Measurements from ENCODE around the gene ZNF423.
"Not testable (repeated sequence)": the region's sequence is repeated elsewhere in the genome, so short reads cannot be mapped to it uniquely, and the experiment has no call there.

The ZNF423 gene

DNA sequence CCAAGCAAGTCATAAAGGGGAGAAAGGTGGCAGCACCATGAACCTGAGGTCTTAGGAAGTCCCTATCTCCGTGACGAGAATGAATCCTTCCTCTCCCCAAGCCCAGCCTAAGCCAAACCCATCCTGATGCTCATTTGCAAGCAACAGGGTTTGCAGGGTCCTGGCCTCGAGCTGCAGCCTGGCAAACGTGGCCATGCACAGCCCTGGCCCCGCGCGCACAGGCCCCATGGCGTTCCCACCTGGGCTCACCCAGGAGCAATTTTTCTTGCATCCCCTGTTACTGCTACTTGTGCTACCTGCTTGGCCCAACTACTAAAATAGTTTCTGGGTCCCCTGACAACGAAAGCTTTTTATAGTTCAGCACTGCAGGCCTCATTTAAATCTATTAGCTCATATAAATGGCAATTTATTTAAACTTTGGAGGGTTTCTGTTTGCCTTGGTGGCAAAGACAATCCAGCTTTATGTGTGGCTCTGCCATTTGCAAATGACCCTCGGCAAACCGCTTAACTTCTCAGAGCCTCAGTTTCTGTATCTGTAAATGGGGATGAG, 340.8 kb downstream of the ZNF423 start:
- no peak for DNase-seq (ENCODE audit: low read depth, low spot score)

GRCh38 chr16:49514073-49514980, 341.6 kb downstream of the ZNF423 start:
- DNase-seq (ENCODE audit: low read depth, low spot score) = no peak

- no peak for DNase-seq (ENCODE audit: low read depth, low spot score)
These were observed 342.9 kb downstream of the ZNF423 start for GRCh38 chr16:49513040-49513439.

GRCh38 chr16:49510654-49511305, 345.1 kb downstream of the ZNF423 start:
- no peak for DNase-seq (ENCODE audit: low read depth, low spot score)

DNA sequence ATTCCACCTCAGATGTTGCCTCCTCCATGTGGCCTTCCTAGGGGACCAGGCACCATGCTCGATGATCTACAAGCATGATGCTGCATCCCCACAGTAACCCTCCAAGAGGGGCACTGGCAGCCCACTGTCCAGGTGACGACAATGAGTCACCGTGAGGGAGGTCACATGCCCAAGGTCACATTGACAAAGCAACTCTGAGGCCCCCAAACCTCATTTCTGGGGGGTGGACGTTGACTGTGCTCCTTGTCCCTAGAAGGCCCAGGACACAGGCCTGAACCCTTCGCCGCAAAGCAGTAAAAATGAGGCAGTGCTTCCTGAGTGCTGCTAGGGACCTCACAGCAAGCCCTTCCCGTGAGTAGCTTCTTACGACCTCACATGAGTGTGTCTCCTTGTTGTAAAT, 345.8 kb downstream of the ZNF423 start:
- no peak for DNase-seq (ENCODE audit: low read depth, low spot score)

DNA sequence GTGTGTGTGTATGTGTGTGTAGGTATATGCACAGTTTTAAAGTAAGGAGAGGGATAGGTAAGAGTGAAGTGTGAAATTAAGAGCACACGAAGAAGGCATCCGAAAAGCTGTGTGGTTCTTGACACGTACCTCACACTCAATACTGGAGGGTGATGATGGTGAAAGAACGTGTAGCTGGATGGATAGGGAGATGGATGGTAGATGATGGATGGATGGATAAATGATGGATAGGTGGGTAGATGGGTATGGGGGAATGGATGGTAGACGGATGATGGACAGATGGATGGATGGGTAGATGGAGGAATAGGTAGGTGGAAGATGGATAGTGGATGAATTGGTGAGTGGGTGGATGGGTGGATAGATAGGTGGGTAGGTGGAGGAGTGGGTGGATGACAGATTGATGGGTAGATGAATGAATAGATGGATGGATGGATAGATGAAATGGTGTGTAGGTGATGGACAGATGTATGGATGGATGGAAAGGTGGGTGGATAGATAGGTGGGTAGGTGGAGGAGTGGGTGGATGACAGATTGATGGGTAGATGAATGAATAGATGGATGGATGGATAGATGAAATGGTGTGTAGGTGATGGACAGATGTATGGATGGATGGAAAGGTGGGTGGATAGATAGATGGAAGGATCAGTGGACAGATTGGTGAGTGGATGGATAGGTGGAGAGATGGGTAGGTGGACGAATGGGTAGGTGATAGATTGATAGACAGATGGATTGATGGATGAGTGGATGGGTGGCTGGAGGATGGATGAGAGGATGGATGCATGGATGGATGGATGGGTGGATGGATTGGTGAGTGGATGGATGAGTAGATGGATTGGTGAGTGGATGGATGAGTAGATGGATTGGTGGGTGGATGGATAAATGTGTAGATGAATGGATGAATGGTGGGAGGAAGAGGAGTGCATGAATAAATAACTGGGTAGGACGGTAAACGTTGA, 349.6 kb downstream of the ZNF423 start:
- DNase-seq (ENCODE audit: low read depth, low spot score) = not testable (repeated sequence)

- no peak for DNase-seq (ENCODE audit: low read depth, low spot score)
These were observed 350.4 kb downstream of the ZNF423 start for GRCh38 chr16:49505556-49505955.

- DNase-seq (ENCODE audit: low read depth, low spot score) = no peak
These were observed 351.3 kb downstream of the ZNF423 start for GRCh38 chr16:49504626-49505025.

- DNase-seq (ENCODE audit: low read depth, low spot score) = no peak
These were observed 351.9 kb downstream of the ZNF423 start for GRCh38 chr16:49504023-49504364.

GRCh38 chr16:49503256-49504022, 352.5 kb downstream of the ZNF423 start:
- no peak for DNase-seq (ENCODE audit: low read depth, low spot score)

- no peak for DNase-seq (ENCODE audit: low read depth, low spot score)
These were observed 353.6 kb downstream of the ZNF423 start for GRCh38 chr16:49502136-49502881.

DNA sequence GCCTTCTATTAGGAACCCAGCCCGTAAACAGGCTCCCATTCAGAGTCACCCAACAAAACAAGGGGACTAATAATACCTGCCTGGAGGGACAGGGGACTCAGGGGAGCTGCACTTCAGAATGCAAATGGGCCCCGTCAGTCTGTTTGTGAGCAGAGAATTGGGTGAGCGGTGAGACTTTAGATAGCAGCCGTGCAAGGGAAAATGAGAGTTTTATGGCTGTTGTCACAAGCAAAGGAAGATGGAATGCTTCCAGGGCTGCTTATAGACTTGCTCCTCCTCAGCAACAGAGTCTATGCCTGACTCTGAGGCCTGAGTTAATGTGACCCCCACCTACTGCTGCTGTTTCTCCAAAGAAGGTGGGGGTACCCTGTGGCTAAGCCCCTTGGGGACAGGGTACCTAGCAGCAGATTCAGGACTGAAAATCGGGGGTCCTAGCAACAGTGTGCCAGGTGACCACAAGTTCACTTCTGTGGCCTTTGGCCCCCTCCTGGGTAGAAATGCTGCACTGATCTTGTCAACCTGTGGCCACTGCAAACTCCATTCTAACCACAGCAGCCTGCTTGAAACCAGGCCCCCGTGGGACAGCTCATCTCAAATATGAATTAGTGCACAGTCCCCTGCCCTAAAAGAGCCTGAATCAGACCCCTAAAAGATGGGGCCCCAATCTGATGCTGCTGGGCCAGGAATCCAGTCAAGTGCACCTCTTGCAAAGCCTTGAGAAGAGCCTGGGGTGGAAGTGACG, 355.9 kb downstream of the ZNF423 start:
- no peak for DNase-seq (ENCODE audit: low read depth, low spot score)

GRCh38 chr16:49499414-49499785, 356.5 kb downstream of the ZNF423 start:
- DNase-seq (ENCODE audit: low read depth, low spot score) = no peak

- no peak for DNase-seq (ENCODE audit: low read depth, low spot score)
These were observed 357.1 kb downstream of the ZNF423 start for GRCh38 chr16:49498666-49499413.

GRCh38 chr16:49498264-49498663, 357.6 kb downstream of the ZNF423 start:
- DNase-seq (ENCODE audit: low read depth, low spot score) = no peak

DNA sequence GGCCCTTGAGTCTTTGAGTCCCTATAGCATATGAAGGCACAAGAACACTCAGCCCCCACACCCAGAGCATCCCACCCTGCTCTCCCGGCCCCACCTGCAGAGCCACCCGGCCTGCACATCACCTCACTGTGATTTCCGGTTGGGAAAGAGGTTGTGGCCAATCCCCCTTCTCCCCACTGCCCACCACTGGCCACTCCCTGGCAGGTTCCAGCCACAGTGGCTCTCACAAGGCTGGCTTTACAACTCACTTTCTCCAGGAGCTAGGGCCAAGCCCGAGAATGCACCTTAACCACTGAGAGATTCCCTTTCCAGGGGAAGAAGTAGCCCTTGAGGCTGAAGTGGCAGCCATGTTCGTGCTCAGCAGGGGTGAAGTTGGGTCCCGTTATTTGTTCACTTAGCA, 358.4 kb downstream of the ZNF423 start:
- no peak for DNase-seq (ENCODE audit: low read depth, low spot score)

GRCh38 chr16:49496656-49497055, 359.3 kb downstream of the ZNF423 start:
- DNase-seq (ENCODE audit: low read depth, low spot score) = no peak

DNA sequence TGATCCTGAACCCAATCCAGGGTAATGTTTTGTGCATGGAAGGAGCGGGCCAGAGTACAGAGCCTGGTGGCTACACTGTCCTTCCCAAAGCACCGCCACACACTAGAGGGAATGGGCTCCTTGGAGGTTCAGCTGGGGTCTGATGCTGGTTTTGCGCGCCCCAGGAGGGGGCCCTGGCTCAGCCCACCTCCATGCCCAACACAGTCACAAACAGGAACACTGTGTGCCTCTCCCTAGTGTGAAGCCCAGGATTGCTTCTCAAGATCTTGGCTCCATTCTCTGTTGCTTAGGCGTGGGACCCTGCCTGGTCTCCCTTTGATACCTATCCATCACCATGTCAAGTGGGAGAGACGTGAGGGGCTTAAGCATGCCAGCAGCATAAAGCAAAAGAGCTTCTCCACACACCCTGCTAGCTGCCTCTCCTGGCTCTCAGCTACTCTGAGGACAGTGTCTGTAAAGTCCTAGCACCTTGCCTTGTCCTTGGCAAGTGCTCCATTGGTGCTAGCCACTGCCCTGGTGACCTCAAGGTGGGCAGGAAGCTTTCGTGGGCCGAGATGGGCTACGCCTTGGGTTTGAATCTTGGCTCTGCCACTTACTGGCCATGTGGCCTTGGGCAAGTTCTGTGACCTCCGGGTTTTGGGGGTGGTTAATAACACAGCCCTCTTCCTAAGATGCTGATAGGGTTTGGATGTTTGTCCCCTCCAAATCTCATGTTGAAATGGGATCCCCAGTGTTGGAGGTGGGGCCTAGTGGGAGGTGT, 360.1 kb downstream of the ZNF423 start:
- no peak for DNase-seq (ENCODE audit: low read depth, low spot score)
